ENCODE measurements around the gene DPCD.

The DPCD gene

GRCh38 chr10:101576211-101576863 lies 11.8 kb upstream of the DPCD start:
- DNase-seq (ENCODE audit: low read depth), result no peak
- TF ChIP-seq CTCF (IDR thresholded peaks at IDR 0.05; ENCODE audit: low read length, missing control alignments), result no peak
- no peak overlapping the region for H3K4me3 ChIP-seq (replicated peaks; ENCODE audit: low read depth, low read length)

- H3K4me3 ChIP-seq (replicated peaks; ENCODE audit: low read depth, low read length), result no peak overlapping the region
- TF ChIP-seq CTCF (IDR thresholded peaks at IDR 0.05; ENCODE audit: low read length, missing control alignments), result no peak
- DNase-seq (ENCODE audit: low read depth), result no peak
Observed at GRCh38 chr10:101577121-101577871, 10.8 kb upstream of the DPCD start.

- no peak for TF ChIP-seq CTCF (IDR thresholded peaks at IDR 0.05; ENCODE audit: low read length, missing control alignments)
- no peak for DNase-seq (ENCODE audit: low read depth)
- H3K4me3 ChIP-seq (replicated peaks; ENCODE audit: low read depth, low read length), result no peak overlapping the region
Observed at GRCh38 chr10:101578192-101578591, 9.9 kb upstream of the DPCD start.

- H3K4me3 ChIP-seq (replicated peaks; ENCODE audit: low read depth, low read length), result no peak overlapping the region
- no peak for TF ChIP-seq CTCF (IDR thresholded peaks at IDR 0.05; ENCODE audit: low read length, missing control alignments)
- DNase-seq (ENCODE audit: low read depth), result no peak
Observed at GRCh38 chr10:101578803-101579515, 9.2 kb upstream of the DPCD start.

- no peak for DNase-seq (ENCODE audit: low read depth)
- no peak for TF ChIP-seq CTCF (IDR thresholded peaks at IDR 0.05; ENCODE audit: low read length, missing control alignments)
- no peak overlapping the region for H3K4me3 ChIP-seq (replicated peaks; ENCODE audit: low read depth, low read length)
Observed at GRCh38 chr10:101579516-101579870, 8.6 kb upstream of the DPCD start.

DNA sequence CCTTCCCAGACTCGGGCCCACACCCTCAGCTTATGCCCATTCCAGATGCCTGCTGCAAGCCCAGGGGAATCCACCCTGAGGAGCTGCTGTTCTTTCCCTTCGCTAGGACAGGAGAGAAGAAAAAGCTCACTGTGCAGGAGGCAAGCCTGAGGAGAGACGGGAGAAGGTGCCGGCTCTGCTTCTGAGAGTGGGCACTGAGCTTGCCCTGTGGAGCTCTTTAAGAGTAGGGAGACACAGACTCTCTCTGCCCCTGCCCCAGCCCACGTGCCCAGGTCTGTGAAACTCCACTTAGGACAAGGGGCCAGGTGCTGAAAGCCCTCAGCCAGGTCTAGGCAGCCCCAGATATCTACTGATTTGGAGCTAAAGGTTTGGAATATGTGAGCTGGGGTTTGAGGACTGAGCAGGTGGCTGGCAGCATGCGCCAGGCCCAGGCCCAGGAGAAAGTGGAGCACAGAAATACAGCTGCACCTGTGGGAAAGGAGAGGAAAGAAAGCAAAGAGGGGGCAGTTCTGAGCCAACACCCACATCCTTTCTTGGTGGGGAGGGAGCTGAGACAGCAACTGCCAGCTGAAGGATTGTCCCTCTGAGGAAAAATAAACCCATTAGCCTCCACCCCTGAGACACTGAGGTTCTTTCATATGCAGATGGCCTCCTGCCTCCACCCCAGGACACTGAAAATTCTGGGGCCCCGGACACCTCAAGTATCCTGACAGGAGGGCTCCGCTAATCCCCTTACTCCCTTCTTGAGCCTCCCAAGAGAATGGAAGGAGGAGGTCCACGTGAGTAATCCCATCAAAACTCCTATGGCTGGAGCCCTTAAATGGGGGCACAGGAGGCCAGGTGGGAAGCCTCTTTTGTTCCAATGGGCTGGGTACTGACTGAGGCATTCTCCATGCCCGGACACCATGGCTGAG lies 7.4 kb upstream of the DPCD start:
- TF ChIP-seq CTCF (IDR thresholded peaks at IDR 0.05; ENCODE audit: low read length, missing control alignments), result no peak
- DNase-seq (ENCODE audit: low read depth), result no peak
- no peak overlapping the region for H3K4me3 ChIP-seq (replicated peaks; ENCODE audit: low read depth, low read length)
